ENCODE measurements around the gene FXN.
A peak's percentile ranks its signal among the peaks of the same experiment; 100 is the strongest.
"Not testable (repeated sequence)": the region's sequence is repeated elsewhere in the genome, so short reads cannot be mapped to it uniquely, and the experiment has no call there.

The FXN gene

GRCh38 chr9:69107771-69108170 lies 72.2 kb downstream of the FXN start:
- DNase-seq = no peak

GRCh38 chr9:69108706-69109105 lies 73.2 kb downstream of the FXN start:
- DNase-seq = not testable (repeated sequence)

GRCh38 chr9:69109152-69109551 lies 73.6 kb downstream of the FXN start:
- DNase-seq = no peak

GRCh38 chr9:69112646-69113045 lies 77.1 kb downstream of the FXN start:
- not testable (repeated sequence) for DNase-seq

- no peak for DNase-seq
These were observed 80.1 kb downstream of the FXN start for GRCh38 chr9:69115621-69116020.

- DNase-seq = no peak
These were observed 83.1 kb downstream of the FXN start for GRCh38 chr9:69118656-69119055.

- DNase-seq = peak; percentile 13
These were observed 85.0 kb downstream of the FXN start for GRCh38 chr9:69120380-69121154.

- peak; percentile 24 for DNase-seq
These were observed 85.9 kb downstream of the FXN start for GRCh38 chr9:69121155-69122081.

- peak; percentile 52 for DNase-seq
These were observed 86.6 kb downstream of the FXN start for GRCh38 chr9:69122082-69122548.

GRCh38 chr9:69122549-69123141 lies 87.1 kb downstream of the FXN start:
- no peak for DNase-seq

GRCh38 chr9:69130456-69131441 lies 95.2 kb downstream of the FXN start:
- no peak for DNase-seq

- DNase-seq = no peak
These were observed 96.1 kb downstream of the FXN start for GRCh38 chr9:69131682-69132081.

GRCh38 chr9:69132361-69132760 lies 96.8 kb downstream of the FXN start:
- no peak for DNase-seq

GRCh38 chr9:69134412-69134811 lies 98.9 kb downstream of the FXN start:
- no peak for DNase-seq

GRCh38 chr9:69136185-69136584 lies 100.6 kb downstream of the FXN start:
- no peak for DNase-seq

GRCh38 chr9:69136779-69137178 lies 101.2 kb downstream of the FXN start:
- DNase-seq = no peak

GRCh38 chr9:69137311-69137710 lies 101.8 kb downstream of the FXN start:
- DNase-seq = no peak

GRCh38 chr9:69139596-69139995 lies 104.0 kb downstream of the FXN start:
- no peak for DNase-seq

- no peak for DNase-seq
These were observed 104.7 kb downstream of the FXN start for GRCh38 chr9:69140123-69140735.

GRCh38 chr9:69141851-69142250 lies 106.3 kb downstream of the FXN start:
- DNase-seq = no peak

- DNase-seq = no peak
These were observed 107.7 kb downstream of the FXN start for GRCh38 chr9:69143291-69143690.

Data from activated naive CD4-positive, alpha-beta T cell treated with anti-CD3 and anti-CD28 coated beads, Interleukin-2, amount 50 U/mL, for 16 hours (primary cell).